HG03378 (cell line): Measurements from ENCODE around the gene TMCC2.

ENCODE experiments used
- ATAC-seq: cut with Tn5 transposase; IDR thresholded peaks from one replicate; pipeline ENCODE4 v1.9.1; 2021; ENCODE audit warnings: mild to moderate bottlenecking, moderate library complexity; ENCODE audit not compliant: unreplicated experiment

The TMCC2 gene

DNA sequence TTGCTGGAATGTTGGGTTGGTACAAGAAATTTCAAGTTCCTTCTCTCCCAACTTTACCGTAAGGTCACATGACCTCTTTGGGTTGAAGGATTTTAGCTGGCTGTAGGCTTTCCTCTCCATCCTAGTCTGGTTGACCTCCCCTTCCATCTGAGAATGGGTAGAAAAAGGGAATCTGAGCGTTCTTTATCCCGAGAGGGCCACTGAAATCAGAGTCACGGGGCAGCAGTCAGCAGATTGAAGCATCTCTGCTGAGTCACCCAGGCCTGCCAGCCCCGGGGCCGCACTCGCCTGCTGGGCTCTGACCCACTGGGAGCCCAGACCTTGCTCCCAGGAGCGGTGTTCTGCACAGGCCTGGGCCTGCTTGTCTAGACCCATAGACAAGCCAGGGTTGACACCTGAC, 31.0 kb downstream of the TMCC2 start:
- ATAC-seq = no peak

DNA sequence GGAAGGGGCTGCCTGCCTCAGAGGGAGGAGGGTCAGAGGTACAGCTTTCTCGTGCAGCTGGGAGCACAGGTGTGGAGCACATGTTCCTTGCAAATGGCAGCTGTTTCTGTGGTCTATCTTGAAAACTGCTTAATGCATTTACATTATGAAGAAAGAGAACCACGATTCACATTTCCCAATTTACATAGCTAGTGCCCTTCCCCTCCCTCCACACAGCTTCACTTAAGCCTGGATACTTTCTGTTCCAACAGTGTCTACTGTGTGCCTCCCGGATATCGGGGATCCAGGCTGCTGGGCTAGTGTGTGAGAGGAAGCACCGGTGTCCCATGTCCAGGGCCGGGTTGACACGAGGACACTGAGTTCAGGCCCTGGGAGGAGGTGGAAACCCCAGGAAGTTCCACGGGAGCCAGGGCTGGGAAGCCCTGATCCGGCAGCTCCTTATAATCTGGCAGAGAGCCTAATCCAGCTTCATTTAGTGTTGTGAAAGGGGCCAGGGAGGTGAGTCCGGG, 31.6 kb downstream of the TMCC2 start:
- ATAC-seq = no peak

DNA sequence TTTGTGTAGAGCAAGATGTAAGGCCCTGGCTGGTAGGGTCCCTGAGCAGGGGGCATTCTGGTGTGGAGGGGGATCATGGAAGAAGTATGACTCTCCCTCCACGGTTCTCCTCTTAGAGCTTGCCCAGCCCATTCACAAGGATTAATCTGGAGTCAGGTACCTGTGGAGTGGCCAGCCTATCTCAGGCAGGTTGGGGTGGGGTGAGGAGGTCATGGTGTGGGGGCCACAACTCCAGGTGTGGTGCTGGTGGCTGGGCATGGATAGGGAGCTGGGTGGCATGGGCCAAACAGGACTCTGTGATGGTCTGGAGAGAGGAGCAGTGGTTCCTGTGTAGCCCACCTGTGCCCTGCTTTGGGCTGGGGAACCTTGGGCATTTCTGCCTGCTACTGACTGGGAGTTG, 32.3 kb downstream of the TMCC2 start:
- ATAC-seq = no peak

DNA sequence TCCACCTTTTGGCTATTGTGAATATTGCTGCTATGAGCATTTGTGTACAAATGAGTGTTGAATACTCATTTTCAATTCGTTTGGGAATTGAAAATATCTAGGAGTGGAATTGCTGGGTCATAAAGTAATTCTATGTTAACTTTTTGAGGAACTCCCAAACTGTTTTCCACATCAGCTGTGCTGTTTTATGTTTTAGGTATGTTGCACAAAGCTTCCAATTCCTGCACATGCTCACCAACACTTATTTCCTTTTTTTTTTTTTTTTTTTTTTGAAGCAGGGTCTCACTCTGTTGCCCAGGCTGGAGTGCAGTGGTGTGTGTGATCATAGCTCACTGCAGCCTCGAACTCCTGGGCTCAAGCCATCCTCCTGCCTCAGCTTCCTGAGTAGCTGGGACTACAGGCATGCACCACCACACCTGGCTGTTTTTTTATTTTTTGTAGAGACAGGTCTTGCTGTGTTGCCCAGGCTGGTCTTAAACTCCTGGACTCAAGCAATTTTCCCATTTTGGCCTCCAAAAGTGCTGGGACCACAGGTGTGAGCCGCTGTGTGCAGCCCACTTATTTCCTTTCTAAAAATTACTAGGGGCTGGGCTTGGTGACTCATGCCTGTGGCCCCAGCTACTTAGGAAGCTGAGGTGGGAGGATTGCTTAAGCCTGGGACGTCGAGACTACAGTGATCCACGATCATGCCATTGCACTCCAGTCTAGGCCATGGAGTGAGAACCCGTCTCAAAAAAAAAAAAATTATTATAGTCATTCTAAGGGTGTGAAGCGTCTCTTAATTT, 33.4 kb downstream of the TMCC2 start:
- ATAC-seq = no peak

DNA sequence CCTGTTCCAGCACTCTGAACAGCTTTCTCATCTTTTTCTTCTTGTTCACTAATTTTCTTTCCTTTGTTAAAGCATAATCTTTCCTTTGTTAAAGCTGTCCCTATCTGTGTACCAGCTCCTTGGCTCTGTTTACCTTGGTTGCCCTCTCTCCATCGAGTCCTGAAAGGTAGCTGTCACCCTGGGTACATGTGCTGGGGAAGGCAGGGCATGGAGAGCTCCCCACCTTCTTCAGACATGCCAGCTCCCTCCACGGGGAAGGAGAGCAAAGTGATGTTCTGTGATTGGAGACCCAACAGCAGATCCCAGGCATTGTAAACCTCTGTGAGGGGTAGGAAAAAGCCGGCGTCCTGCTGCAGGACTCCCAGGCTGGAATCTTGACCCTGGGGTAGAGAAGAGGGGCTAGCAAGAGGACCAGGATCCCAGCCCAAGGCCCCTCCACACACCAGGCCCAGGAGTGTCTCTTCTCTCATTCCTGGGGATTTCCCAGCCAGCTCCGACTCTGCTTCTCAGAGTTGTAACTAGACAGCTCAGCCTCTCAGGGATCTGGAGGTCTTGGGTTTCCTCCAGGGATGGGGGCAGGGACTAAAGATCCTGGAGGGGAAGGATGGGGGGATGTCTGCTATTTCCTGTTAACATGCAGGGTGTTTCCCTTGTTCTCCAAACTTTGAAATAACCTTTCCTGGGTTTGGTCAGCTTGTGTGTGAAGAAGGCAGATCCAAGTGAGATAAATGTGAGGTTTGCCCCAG, 34.4 kb downstream of the TMCC2 start:
- ATAC-seq = no peak

DNA sequence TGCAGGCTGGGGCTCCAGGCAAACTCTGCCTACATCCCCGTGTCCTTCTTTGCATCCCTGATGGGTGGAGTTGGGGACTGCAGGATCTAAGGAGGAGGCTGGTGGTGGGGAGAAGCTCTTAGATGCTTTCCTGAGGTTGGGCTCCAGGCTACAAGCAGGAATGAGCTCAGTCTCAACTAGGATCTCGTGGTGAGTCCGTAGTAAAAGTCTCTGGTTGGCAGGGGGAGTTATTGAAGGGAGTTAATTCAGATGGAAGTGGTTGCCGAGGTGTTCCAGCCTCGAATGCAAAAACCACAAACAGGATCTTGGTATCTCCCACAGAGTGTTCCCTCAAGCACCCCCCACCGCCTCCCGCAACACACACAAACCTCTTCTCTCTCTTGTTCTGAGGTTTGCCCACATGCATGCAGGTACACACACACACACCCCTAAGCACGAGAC, 35.0 kb downstream of the TMCC2 start:
- ATAC-seq = no peak

DNA sequence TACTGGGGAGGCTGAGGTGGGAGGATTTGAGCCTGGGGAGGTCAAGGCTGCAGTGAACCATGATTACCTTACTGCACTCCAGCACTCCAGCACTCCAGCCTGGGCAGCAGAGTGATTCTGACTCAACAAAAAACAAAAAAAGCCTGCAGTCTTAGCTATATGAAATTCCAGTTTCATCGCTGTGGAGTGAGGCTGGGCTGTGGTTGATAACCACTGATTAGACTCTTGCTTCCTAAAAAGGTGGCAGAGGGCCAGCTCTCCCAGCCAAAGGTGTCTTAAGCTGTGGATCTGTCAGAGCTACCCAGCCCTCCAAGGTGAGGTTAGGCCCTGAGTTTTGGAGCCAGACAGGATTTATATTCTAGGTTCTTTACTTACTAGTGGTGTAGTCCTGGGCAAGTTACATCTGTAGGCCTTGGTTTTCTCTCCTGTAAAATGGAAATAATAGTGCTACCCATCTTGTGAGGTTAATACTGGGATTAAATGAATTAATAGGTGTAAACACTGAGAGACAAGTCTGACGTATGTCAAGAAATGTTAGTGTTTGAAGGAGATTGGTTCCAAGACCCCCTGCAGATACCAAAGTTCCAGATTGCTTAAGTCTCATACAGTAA, 35.9 kb downstream of the TMCC2 start:
- no peak for ATAC-seq

GRCh38 chr1:205266611-205267305, 39.0 kb downstream of the TMCC2 start:
- ATAC-seq = no peak

DNA sequence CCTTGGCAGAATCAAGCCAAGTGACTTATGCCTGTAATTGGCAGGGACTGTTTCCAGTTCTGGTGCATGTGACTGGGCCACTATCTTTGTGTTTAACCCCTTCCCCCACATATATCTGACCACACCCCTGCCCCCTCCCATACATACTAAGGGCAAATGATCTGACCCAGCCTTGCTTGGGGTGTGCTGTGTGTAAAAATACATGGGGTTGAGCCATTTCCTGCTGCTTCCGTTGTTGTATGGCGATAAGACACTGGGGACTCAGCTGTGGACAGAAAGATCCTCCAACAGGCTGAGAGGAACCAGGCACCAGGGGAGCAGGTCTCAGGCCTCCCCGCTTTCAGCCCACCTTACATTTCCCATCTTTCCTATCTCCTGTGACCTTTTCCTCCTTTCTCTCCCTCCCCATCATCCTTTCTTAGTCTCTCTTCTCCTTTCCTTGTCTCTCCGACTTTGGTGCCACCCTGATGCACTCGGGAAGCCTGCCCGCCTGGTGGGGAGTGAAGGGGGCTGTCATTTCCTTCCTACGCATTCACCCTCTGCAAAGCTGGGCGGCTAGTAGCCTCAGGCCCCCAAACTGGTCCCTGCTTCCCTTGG, 39.7 kb downstream of the TMCC2 start:
- no peak for ATAC-seq

- ATAC-seq = no peak
Measured at GRCh38 chr1:205268846-205269680, 41.3 kb downstream of the TMCC2 start.

GRCh38 chr1:205269711-205270110, 42.0 kb downstream of the TMCC2 start:
- no peak for ATAC-seq

- no peak for ATAC-seq
Measured at GRCh38 chr1:205270271-205270670, 42.5 kb downstream of the TMCC2 start.

DNA sequence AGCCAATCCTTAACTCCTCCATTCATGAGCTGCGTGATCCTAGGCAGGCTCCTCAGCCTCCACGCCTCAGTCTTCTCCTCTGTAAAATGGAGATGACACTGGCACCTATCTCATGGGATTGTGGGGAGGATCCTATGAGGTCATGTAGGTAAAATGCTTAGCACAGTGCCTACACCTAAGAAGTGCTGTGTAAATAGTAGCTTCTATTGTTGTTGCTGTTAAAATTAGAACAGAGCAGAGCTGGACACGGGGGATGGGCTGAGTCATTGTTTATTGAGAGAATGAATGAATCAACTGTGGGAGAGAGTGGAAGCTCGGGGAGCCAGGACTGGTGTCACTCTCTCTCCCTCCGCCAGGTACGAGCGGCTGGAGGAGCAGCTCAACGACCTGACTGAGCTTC, 43.0 kb downstream of the TMCC2 start:
- no peak for ATAC-seq

- ATAC-seq = no peak
Measured at GRCh38 chr1:205271277-205271676, 43.5 kb downstream of the TMCC2 start.

- no peak for ATAC-seq
Measured at GRCh38 chr1:205271745-205272144, 44.0 kb downstream of the TMCC2 start.

DNA sequence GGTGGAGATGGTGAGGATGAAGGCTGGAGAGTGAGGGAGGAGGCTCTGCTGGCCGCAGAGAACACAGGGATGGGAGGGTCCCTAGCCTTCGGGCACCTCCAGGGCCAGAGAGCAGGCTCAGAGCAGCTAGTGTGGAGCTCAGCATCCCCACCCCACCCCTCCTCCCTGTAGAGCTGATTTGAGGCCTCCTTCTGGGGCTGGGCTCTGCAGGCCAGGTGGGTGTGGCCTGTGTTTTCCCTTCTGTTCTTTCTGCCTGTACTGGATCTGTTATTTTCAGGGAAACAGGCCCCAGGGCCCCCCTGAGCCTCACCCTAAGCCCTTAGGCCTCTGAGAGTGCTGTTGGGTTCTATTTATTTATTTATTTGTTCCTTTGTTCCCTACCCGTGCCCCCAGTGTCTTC, 44.8 kb downstream of the TMCC2 start:
- no peak for ATAC-seq

GRCh38 chr1:205273551-205273982, 45.8 kb downstream of the TMCC2 start:
- ATAC-seq = peak; percentile 64

- ATAC-seq = no peak
Measured at GRCh38 chr1:205274041-205274691, 46.4 kb downstream of the TMCC2 start.

DNA sequence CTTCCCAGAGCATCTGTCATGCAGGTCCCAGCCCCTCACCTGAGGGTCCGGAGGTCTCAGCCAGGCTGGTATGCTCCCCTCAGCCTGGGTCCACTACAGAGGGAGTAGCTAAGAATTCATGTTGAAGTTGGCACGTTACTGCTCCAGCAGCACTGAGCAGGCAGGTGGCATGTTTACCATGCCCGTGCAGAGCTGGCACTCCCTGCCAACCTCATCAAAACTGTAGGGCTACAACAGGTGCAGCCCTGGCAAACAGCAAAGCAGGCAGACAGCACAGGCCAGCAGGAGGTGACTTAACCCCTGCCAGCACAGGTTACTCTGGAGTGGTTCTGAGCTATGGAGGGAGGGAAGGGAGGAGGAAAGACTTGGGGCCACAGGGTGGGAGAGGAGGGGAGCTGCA, 47.4 kb downstream of the TMCC2 start:
- no peak for ATAC-seq
